ENCODE data around the gene ADAM30.

ADAM30 gene

GRCh38 chr1:119896303-119896702 is at the start of gene ADAM30:
Gene ADAM30 (minus strand): TSS chr1:119896515. CDS start chr1:119896336, 179 bp downstream.
- DNase-seq: no peak

GRCh38 chr1:119943216-119943615 is 46.9 kb upstream of the ADAM30 start:
- DNase-seq: no peak

GRCh38 chr1:119941392-119941791 is 45.1 kb upstream of the ADAM30 start:
- DNase-seq: no peak

DNA sequence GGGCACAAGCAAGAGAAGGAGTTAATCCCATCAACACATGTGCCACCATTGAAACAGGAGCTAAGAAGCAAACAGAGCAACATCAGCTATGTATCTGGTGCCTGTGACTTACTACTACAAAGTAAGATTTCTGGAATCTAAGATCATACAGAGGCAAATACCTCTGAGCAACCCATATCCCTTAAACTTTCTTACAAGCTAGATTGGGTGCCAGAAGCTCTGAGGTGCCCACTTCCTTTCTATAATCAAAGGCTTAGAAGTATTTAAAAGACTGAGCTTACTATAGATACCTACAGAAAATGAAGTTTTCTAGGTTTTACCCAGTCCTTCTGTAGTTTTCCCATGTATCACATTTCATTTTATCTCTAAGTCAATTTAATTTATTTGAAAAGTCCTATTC is 44.4 kb upstream of the ADAM30 start:
- no peak for DNase-seq

GRCh38 chr1:119937198-119937597 is 40.9 kb upstream of the ADAM30 start:
- no peak for DNase-seq

DNA sequence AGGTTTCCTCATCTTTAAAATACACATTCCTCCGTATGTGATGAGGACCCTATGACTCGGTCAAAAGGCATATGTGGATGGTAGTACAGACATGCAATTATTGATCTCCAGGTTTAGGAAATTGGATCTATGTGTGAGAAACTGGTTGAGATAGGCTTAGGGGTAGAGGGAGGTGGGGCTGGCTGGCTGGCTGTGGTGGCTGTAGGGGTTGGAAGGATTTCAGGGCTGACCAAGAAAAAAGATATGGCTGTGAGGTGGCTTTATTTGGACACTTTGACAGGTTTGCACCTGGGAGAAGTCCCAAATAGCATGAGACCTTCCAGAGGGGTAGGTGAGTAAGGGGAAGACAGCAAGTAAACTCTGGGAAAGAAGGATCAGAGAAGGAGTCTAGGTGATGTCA is 39.6 kb upstream of the ADAM30 start:
- no peak for DNase-seq

DNA sequence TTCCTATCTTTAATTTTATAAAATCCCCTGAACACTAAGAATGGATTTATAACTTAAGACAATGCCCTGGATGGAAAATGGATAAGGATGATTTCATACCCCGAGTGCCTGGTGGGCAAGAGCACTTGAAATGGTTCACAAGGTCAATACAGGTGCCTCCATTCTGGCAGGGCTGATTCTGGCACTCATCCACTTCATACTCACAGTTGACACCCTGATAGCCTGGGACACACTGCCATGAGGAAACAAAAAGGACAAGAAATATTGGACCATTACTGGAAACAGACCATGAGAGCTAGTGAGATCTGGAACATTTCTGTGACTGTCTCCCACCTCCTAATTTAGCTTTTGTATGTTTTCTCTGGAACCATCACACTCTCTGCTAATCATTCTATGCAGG is 39.1 kb upstream of the ADAM30 start:
- no peak for DNase-seq

GRCh38 chr1:119933397-119933796 is 37.1 kb upstream of the ADAM30 start:
- DNase-seq: no peak

DNA sequence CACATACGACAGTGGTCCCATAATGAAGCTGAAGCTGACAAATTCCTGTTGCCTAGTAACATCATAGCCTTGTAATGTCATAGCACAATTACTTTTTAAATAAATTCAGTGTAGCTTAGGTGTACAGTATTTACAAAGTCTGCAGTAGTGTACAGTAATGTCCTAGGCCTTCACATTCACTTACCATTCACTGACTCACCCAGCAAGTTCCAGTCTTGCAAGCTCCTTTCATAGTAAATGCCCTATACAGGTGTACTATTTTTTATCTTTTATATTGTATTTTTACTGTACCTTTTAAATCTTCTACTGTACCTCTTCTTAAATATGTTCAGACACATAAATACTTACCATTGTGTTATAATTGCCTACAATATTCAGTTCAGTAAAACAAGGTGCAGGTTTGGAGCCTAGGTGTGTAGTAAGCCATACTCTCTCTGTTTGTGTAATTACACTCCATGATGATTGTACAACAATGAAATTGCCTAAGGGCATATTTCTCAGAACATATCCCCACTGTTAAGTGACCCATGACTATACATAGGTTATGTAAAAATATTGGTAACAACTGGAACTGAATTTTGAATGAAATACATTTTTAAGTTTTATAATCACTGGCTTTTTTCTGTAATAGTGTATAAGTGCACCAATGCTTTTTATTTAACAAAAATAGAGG is 33.5 kb upstream of the ADAM30 start:
- no peak for DNase-seq

DNA sequence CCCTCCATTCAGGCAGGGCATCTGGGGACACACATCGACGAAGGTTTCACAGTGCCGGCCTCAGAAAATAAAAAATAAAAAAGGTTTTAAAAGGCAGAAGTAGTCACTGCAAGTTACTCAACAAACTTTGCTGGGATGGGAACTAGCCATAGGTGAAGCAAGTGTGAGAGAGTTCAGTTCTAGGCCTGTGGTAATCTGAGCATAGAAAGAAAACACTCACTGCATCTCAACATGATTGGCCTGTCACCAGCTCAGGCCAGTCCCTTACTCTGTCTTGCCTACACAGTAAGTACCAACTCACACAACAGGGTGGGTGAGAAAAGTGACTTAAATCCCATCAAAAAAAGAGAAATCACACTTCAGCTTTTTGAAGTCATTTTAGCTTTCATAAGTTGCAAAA is 30.2 kb upstream of the ADAM30 start:
- no peak for DNase-seq

DNA sequence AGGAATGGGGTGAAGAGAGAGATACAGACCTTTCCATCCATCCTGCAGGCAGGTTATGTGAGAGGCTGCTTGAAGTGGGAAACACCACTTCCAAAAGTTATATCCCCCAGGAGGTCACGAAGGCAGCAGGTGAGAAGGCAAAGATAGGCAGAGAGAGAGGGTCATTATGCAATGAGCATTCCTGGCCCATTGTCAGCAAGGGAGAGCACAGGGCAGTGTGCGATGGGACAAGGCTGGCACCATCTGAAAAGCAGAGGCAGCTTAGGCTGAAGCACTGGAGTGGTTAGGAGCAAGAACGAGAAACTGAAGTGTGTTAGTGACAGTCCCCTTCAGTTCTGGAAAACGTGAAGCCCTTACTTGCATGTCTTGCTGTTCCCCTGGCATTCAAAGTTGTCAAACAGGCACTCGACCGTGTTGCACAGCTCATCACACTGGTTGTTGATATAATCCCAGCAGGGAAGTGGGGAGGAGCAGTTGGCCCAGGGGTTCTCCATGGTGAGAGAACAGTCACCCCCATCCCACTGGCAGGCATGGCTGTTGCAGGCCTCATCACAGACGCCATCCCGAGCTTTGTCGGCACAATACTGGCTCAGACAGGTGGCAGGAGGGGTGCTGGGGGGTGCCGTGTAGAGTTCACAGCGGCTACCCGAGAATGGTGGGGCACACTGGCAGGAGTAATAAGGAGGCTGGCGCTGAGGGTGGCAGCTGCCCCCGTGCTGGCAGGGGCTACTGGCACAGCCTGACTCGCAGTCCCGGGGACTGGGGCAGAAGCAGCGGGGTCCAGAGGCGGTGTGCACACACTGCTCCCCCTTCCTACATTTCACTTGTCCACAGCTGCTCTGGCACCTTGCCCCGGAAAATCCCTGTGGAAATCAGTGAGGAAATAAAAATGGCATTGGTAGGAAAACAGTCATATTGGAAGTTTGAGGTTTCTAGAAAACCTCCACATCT is 28.9 kb upstream of the ADAM30 start:
- no peak for DNase-seq

GRCh38 chr1:119920104-119920968 is 24.0 kb upstream of the ADAM30 start:
- no peak for DNase-seq

- no peak for DNase-seq
These were observed 22.9 kb upstream of the ADAM30 start for GRCh38 chr1:119919241-119919640.

DNA sequence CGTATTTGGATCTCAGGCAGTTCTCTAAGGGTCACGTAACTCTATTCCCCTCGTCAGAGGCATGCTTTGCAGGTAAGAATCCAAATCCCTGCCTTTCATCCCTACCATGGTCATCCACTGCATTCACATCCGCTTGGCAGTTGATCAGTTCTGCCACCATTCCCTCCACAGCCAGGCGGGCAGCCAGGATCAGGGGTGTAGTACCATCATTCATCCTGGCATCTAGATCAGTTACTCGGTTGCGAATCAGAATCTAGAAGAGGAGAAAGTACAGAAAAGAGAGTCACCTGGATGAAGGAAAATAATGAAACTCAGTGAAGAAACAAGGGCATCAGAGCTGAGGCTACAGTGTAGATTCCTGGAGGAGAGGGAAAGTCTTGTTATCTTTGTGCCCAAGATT is 22.0 kb upstream of the ADAM30 start:
- no peak for DNase-seq

- no peak for DNase-seq
These were observed 21.2 kb upstream of the ADAM30 start for GRCh38 chr1:119917304-119918055.

DNA sequence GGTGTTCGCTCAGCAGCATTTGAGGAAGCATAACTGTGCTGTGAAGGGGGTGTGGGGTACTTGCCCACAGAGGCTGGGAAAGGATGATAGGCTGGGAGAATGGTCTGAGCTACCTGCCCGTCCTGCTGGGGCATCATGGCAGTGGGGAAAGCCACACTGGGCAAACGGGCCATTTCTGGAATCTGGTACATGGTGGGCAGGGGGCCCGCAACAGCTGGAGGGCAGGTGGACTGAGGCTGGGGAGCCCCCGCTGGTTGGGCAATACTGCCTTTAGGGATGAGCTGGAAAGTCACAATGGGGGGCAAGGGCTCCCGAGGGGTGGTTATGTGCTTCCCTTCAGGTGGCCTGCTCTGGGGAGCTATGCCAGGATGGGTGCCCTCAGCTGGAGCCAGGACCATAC is 19.2 kb upstream of the ADAM30 start:
- DNase-seq: no peak

GRCh38 chr1:119914071-119914470 is 17.8 kb upstream of the ADAM30 start:
- no peak for DNase-seq

- DNase-seq: no peak
These were observed 16.6 kb upstream of the ADAM30 start for GRCh38 chr1:119912963-119913362.

- DNase-seq: no peak
These were observed 15.5 kb upstream of the ADAM30 start for GRCh38 chr1:119911775-119912174.

- DNase-seq: no peak
These were observed 14.3 kb upstream of the ADAM30 start for GRCh38 chr1:119910618-119911017.

DNA sequence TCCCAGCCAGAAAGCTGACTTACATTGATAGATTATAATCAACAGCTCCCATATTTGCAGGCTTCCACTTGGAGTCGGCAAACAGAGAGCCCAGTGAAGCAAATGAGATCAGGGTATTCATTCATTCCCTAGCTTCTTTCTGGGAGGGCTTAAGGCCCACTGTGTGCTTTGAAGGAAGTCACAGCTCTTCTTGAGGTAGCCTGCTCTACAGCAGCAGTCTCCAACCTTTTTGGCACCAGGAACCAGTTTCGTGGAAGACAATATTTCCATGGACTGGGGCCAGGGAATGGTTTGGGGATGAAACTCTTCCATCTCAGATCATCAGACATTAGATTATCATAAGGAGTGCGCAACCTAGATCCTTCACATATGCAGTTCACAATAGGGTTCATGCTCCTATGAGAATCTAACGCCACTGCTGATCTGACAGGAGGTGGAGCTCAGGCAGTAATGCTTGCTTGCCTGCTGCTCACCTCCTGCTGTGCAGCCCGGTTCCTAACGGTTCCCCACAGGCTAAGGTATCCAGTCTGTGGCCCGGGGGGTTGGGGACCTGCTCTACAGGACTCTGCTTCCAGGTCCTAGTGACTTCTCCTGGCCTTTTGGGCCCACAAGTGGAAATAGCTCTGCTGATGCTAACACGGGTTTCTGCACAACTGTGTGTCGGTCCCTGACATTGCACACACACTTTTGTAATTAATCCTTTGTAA is 13.7 kb upstream of the ADAM30 start:
- DNase-seq: no peak

- DNase-seq: no peak
These were observed 12.3 kb upstream of the ADAM30 start for GRCh38 chr1:119908661-119909060.

Data from SW 1271 (cell line).